HepG2 (cell line): ENCODE data around the gene KRTAP12-3. TPM values are rescaled to one million over a fixed set of nuclear protein-coding genes. Genes with fewer than 3 reads are reported as not detected.

Experiments used
- AKAP8 ChIP-seq: sonication (generic); formaldehyde crosslinking; IDR thresholded peaks from 2 replicates; pipeline ENCODE4 v1.5.1; 2020; ENCODE audit warnings: mild to moderate bottlenecking, missing genetic modification reagents
- ARID2 ChIP-seq: sonication (generic); formaldehyde crosslinking; IDR thresholded peaks from 2 replicates; pipeline ENCODE4 v1.8.1; 2022; ENCODE audit warnings: mild to moderate bottlenecking, missing genetic modification reagents, borderline replicate concordance
- ARNT ChIP-seq: fragments of 450-650 bp; IDR thresholded peaks from 2 replicates; pipeline ENCODE4 v1.6.1; 2017
- GMEB1 ChIP-seq: sonication (generic); formaldehyde crosslinking; IDR thresholded peaks from 2 replicates; pipeline ENCODE4 v1.5.1; 2020; ENCODE audit warnings: missing genetic modification reagents, mild to moderate bottlenecking, borderline replicate concordance
- LBX2 ChIP-seq: sonication (generic); formaldehyde crosslinking; IDR thresholded peaks from 2 replicates; pipeline ENCODE4 v1.5.0; 2020; ENCODE audit warnings: missing genetic modification reagents, mild to moderate bottlenecking, borderline replicate concordance
- PHF21A ChIP-seq: sonication (generic); formaldehyde crosslinking; IDR thresholded peaks from 2 replicates; pipeline ENCODE4 v1.5.0; 2020; ENCODE audit warnings: mild to moderate bottlenecking, missing genetic modification reagents
- POGK ChIP-seq: sonication (generic); formaldehyde crosslinking; conservative IDR thresholded peaks from 2 replicates; pipeline ENCODE4 v1.8.0; 2022; ENCODE audit warnings: mild to moderate bottlenecking, moderate library complexity, missing genetic modification reagents
- SNAPC2 ChIP-seq: sonication (generic); formaldehyde crosslinking; IDR thresholded peaks from 2 replicates; pipeline ENCODE4 v1.8.1; 2022; ENCODE audit warnings: mild to moderate bottlenecking, missing genetic modification reagents
- SNAPC5 ChIP-seq: sonication (generic); formaldehyde crosslinking; IDR thresholded peaks from 2 replicates; pipeline ENCODE4 v1.8.1; 2023; ENCODE audit warnings: mild to moderate bottlenecking, missing genetic modification reagents, borderline replicate concordance
- SRSF1 ChIP-seq: fragments of 200-400 bp; formaldehyde crosslinking; optimal IDR thresholded peaks from 2 replicates; pipeline ENCODE3; 2017; ENCODE audit warnings: mild to moderate bottlenecking, low read depth, low read length, moderate library complexity
- USF2 ChIP-seq, 2 experiments: sonication (generic) in 1 of 2; formaldehyde crosslinking in 1 of 2; IDR thresholded peaks; 2 replicates each; pipeline versions ENCODE4 v1.5.1 to v1.6.1; 2011 to 2020; ENCODE audit warnings: borderline replicate concordance in 1 of 2, low read depth in 1 of 2, low read length in 1 of 2, mild to moderate bottlenecking in 1 of 2, missing genetic modification reagents in 1 of 2, moderate library complexity in 1 of 2
- ZFP36L1 ChIP-seq: sonication (generic); formaldehyde crosslinking; IDR thresholded peaks from 2 replicates; pipeline ENCODE4 v1.8.0; 2022; ENCODE audit warnings: mild to moderate bottlenecking, missing genetic modification reagents, moderate library complexity
- ZIK1 ChIP-seq: sonication (generic); formaldehyde crosslinking; IDR thresholded peaks from 2 replicates; pipeline ENCODE4 v1.5.0; 2020; ENCODE audit warnings: mild to moderate bottlenecking, low read depth, missing genetic modification reagents, borderline replicate concordance
- ZNF264 ChIP-seq: sonication (generic); formaldehyde crosslinking; IDR thresholded peaks from 2 replicates; pipeline ENCODE4 v1.4.0; 2020; ENCODE audit warnings: missing genetic modification reagents
- ZNF276 ChIP-seq: sonication (generic); formaldehyde crosslinking; IDR thresholded peaks from 2 replicates; pipeline ENCODE4 v1.4.0; 2020; ENCODE audit warnings: mild to moderate bottlenecking, low read depth, missing genetic modification reagents
- ZNF317 ChIP-seq: sonication (generic); formaldehyde crosslinking; IDR thresholded peaks from 2 replicates; pipeline ENCODE4 v1.5.0; 2020; ENCODE audit warnings: mild to moderate bottlenecking, missing genetic modification reagents
- ZSCAN30 ChIP-seq: sonication (generic); formaldehyde crosslinking; IDR thresholded peaks from 2 replicates; pipeline ENCODE4 v1.5.0; 2020; ENCODE audit warnings: mild to moderate bottlenecking, missing genetic modification reagents
- polyA plus RNA-seq, 8 experiments: library from polyadenylated mRNA; depleted of rRNA in 3 of 8; stranded (reverse) in 7 of 8; unstranded in 1 of 8; fragments of >200 nt; fragmentation: Illumina TruSeq in 4 of 8; extraction: Trizol in 4 of 8; gene quantifications; 2 replicates each; pipeline versions ENCODE4 v1.2.1 to v1.2.3, GENCODE V29; 2011 to 2016; ENCODE audit warnings: low read depth in 4 of 8, missing spikeins in 1 of 8, mixed read lengths in 1 of 8; ENCODE audit not compliant: insufficient read depth in 1 of 8
- total RNA-seq, 5 experiments: library from RNA; depleted of rRNA; stranded (reverse); fragments of >200 nt; fragmentation: Illumina TruSeq; extraction: Trizol; gene quantifications; 2 replicates each; pipeline ENCODE4 v1.2.3, GENCODE V29; 2016; ENCODE audit warnings: low read depth in 1 of 5

The KRTAP12-3 gene
- total and polyA plus RNA-seq, 2 of the 13 experiments (the other 11 are each of a cell fraction or from before 2014, with no cell fraction given) = not detected

- TF ChIP-seq AKAP8 (CRISPR knock-in tag) (no peak), SNAPC5 (CRISPR knock-in tag) (no peak), SRSF1 (no peak), ZFP36L1 (CRISPR knock-in tag) (peak; percentile 94; the same call in 1 of the 2 replicates), ZNF264 (CRISPR knock-in tag) (no peak), POGK (CRISPR knock-in tag) (no peak), USF2 (IDR thresholded peaks at IDR 0.05; ENCODE audit: low read depth, low read length) (no peak), USF2 (CRISPR knock-in tag; IDR thresholded peaks at IDR 0.05; ENCODE audit: borderline replicate concordance) (peak; percentile 63; the same call in 1 of the 2 replicates), ZNF276 (CRISPR knock-in tag) (0 out of 2 replicates have a peak, but pooled peaks have one; percentile 35), SNAPC2 (no peak), ARID2 (no peak), PHF21A (CRISPR knock-in tag) (peak; percentile 85), ARNT (no peak), ZSCAN30 (CRISPR knock-in tag) (no peak), ZIK1 (CRISPR knock-in tag) (no peak; the same call in 1 of the 2 replicates), ZNF317 (CRISPR knock-in tag) (0 out of 2 replicates have a peak, but pooled peaks have one; percentile 29), GMEB1 (CRISPR knock-in tag) (no peak), LBX2 (CRISPR knock-in tag) (no peak)
Observed at GRCh38 chr21:44702973-44703730, 45.4 kb downstream of the KRTAP12-3 start (continued).
